PC-3 (cell line): ENCODE data around the gene KCNC3. TPM values are rescaled to one million over a fixed set of nuclear protein-coding genes. Genes with fewer than 3 reads are reported as not detected.
"Not testable (repeated sequence)": the region's sequence is repeated elsewhere in the genome, so short reads cannot be mapped to it uniquely, and the experiment has no call there.

Source experiments
- ATAC-seq: fragments of 200-7000 bp; cut with Tn5 transposase; 2 replicates; pipeline ENCODE4 v1.9.1; 2020; ENCODE audit warnings: mild to moderate bottlenecking, moderate library complexity
- BruUV-seq: library from RNA; stranded (reverse); fragments of 400-500 nt; replicated peaks from 2 replicates; lab custom pipeline; 2021; lab: Mats Ljungman, UMichigan
- CTCF ChIA-PET: fragments of 300-600 bp; sonication (Branson Sonifier 250); formaldehyde crosslinking; loops from one replicate; lab custom pipeline; 2022; ENCODE audit warnings: antibody characterized with exemption; lab: Charles Lee
- POLR2A ChIA-PET: fragments of 300-600 bp; sonication (Branson Sonifier 250); formaldehyde crosslinking; loops from one replicate; lab custom pipeline; 2022; ENCODE audit warnings: antibody characterized with exemption; ENCODE audit not compliant: unreplicated experiment; lab: Charles Lee
- DNase-seq: peaks from one replicate; pipeline ENCODE4 v3.0.0-alpha.2; 2015
- H2AFZ ChIP-seq: fragments of 300-600 bp; sonication (generic); 2 replicates; pipeline ENCODE4 v1.6.0; 2016; ENCODE audit warnings: antibody characterized with exemption, low read length
- H3F3A ChIP-seq: fragments of 300-600 bp; sonication (generic); one replicate; pipeline ENCODE4 v1.6.0; 2017; ENCODE audit warnings: antibody characterized with exemption, low read length, control low read depth, mild to moderate bottlenecking; ENCODE audit not compliant: unreplicated experiment
- H3K27ac ChIP-seq: fragments of 300-600 bp; sonication (generic); 2 replicates; pipeline ENCODE4 v1.5.1; 2016; ENCODE audit warnings: mild to moderate bottlenecking, low read length
- H3K27me3 ChIP-seq: fragments of 300-600 bp; sonication (generic); 2 replicates; pipeline ENCODE4 v1.6.1; 2016; ENCODE audit warnings: low read length, mixed read lengths
- H3K36me3 ChIP-seq: fragments of 300-600 bp; sonication (generic); 2 replicates; pipeline ENCODE4 v1.6.1; 2016; ENCODE audit warnings: low read depth, mixed run types, low read length, mixed read lengths
- H3K4me1 ChIP-seq: fragments of 300-600 bp; sonication (generic); 2 replicates; pipeline ENCODE4 v1.5.1; 2016; ENCODE audit warnings: low read length; ENCODE audit not compliant: insufficient read depth
- H3K4me2 ChIP-seq: fragments of 300-600 bp; sonication (generic); 2 replicates; pipeline ENCODE4 v1.6.0; 2016; ENCODE audit warnings: low read length
- H3K4me3 ChIP-seq: fragments of 300-600 bp; sonication (generic); 2 replicates; pipeline ENCODE4 v1.5.1; 2016; ENCODE audit warnings: mild to moderate bottlenecking, low read length, mixed read lengths
- H3K79me2 ChIP-seq: fragments of 300-600 bp; sonication (generic); 2 replicates; pipeline ENCODE4 v1.6.1; 2017; ENCODE audit warnings: low read length, mixed read lengths
- H3K9ac ChIP-seq: fragments of 300-600 bp; sonication (generic); 2 replicates; pipeline ENCODE4 v1.6.0; 2016; ENCODE audit warnings: mild to moderate bottlenecking, low read length
- H3K9me2 ChIP-seq: fragments of 300-600 bp; sonication (generic); replicated peaks from 2 replicates; pipeline ENCODE4 v1.6.1; 2016; ENCODE audit warnings: mixed run types, low read length, mixed read lengths
- H3K9me3 ChIP-seq: fragments of 300-600 bp; sonication (generic); 2 replicates; pipeline ENCODE4 v1.6.1; 2016; ENCODE audit warnings: low read length, mixed read lengths
- H4K20me1 ChIP-seq: fragments of 300-600 bp; sonication (generic); 2 replicates; pipeline ENCODE4 v1.6.1; 2016; ENCODE audit warnings: low read length, mixed read lengths
- CTCF ChIP-seq: fragments of 300-600 bp; sonication (generic); conservative IDR thresholded peaks from 2 replicates; pipeline ENCODE4 v1.5.1; 2017; ENCODE audit warnings: antibody characterized with exemption, low read depth, mild to moderate bottlenecking, low read length
- EZH2 ChIP-seq: fragments of 300-600 bp; sonication (generic); IDR thresholded peaks from one replicate; pipeline ENCODE4 v1.6.1; 2017; ENCODE audit warnings: antibody characterized with exemption, mild to moderate bottlenecking, low read length; ENCODE audit not compliant: unreplicated experiment
- EZH2phosphoT487 ChIP-seq: fragments of 300-600 bp; sonication (generic); IDR thresholded peaks from 2 replicates; pipeline ENCODE4 v1.6.1; 2018; ENCODE audit warnings: mild to moderate bottlenecking, antibody characterized with exemption, low read length, borderline replicate concordance
- intact Hi-C: fragments of 100-400 bp; cut with micrococcal nuclease; formaldehyde crosslinking; loops from 2 replicates; pipeline ENCODE4 v1.9.0; 2023
- total RNA-seq: library from RNA; depleted of rRNA; stranded (reverse); fragments of >200 nt; gene quantifications from 2 replicates; pipeline ENCODE4 v1.2.3, GENCODE V29; 2014

Gene KCNC3
- total RNA-seq, 1 experiment from 2014 or later = 3.1 TPM

- H3K4me3 ChIP-seq = no peak overlapping the region
- DNase-seq (no peak), ATAC-seq (no peak)
- BruUV-seq = no TSS peak
- intact Hi-C loops = no loop called here
- no peaks in the 10 kb centered on the region for H3K27me3 ChIP-seq
- no peak overlapping the region for H3K27ac ChIP-seq
- H3K9me3 ChIP-seq = peaks cover 11% of the 10 kb centered on the region
- TF ChIP-seq EZH2 = no peak
- ChIA-PET POLR2A (no interaction called here), CTCF (no interaction called here)
- no peaks in the 10 kb centered on the region for H3K4me1 ChIP-seq
- H3K4me2 ChIP-seq = no peak overlapping the region
- H4K20me1 ChIP-seq = no peaks in the 10 kb centered on the region
- H3K79me2 ChIP-seq = no peaks in the 10 kb centered on the region
- H3K9me2 ChIP-seq = no peaks in the 10 kb centered on the region
- H3F3A ChIP-seq = no peaks in the 10 kb centered on the region
- no peaks in the 10 kb centered on the region for H3K36me3 ChIP-seq
- no peak overlapping the region for H2AFZ ChIP-seq
- no peak overlapping the region for H3K9ac ChIP-seq
These were observed 12.0 kb upstream of the KCNC3 start for GRCh38 chr19:50341091-50341564.

GRCh38 chr19:50340331-50340730 is 11.2 kb upstream of the KCNC3 start:
- no peak for ATAC-seq
- ChIA-PET CTCF (no interaction called here), POLR2A (no interaction called here)
- Histone ChIP-seq H3K9me2 (no peaks in the 10 kb centered on the region), H3F3A (no peaks in the 10 kb centered on the region), H3K9me3 (peaks cover 8% of the 10 kb centered on the region), H4K20me1 (no peaks in the 10 kb centered on the region), H3K4me3 (no peak overlapping the region), H3K27me3 (no peaks in the 10 kb centered on the region), H3K9ac (no peak overlapping the region), H3K36me3 (no peaks in the 10 kb centered on the region), H3K4me1 (no peaks in the 10 kb centered on the region), H3K27ac (no peak overlapping the region), H2AFZ (no peak overlapping the region), H3K4me2 (no peak overlapping the region), H3K79me2 (no peaks in the 10 kb centered on the region)
- DNase-seq = no peak
- intact Hi-C loops = no loop called here
- TF ChIP-seq EZH2 (no peak), EZH2phosphoT487 (no peak), CTCF (no peak)
- no TSS peak for BruUV-seq

DNA sequence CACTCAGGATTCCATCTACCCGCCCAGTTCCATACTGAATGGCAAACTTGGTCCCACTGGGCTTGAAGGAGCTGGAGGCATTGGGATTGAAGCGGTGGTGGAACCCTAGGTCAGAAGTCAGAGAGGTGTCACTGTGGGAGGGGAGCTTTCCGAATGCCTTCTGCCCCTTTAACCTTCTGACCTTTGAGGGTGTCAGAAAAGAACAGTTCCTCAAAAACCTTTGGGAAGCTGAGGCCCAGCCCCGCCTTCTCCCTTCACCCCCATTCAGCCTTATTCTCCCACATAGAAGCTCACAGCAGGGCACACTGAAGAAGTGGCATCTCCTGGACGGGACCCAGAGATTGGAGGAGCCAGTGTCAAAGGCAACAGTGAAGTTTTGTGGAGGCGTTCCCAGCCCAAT is 7.9 kb upstream of the KCNC3 start:
- H3F3A ChIP-seq, H3K9ac ChIP-seq, H3K27ac ChIP-seq, H3K79me2 ChIP-seq, H3K4me1 ChIP-seq, BruUV-seq, POLR2A ChIA-PET, H4K20me1 ChIP-seq, H3K4me3 ChIP-seq, ATAC-seq, DNase-seq, H3K27me3 ChIP-seq, intact Hi-C loops, CTCF ChIA-PET, H3K9me2 ChIP-seq, H2AFZ ChIP-seq, H3K9me3 ChIP-seq, H3K36me3 ChIP-seq, H3K4me2 ChIP-seq: not testable (repeated sequence)
